DND-41 (cell line): ENCODE data around the gene HNRNPDL.

ENCODE experiments used
- ATAC-seq: fragments of 200-7000 bp; cut with Tn5 transposase; 3 replicates; pipeline ENCODE4 v1.9.1; 2021; ENCODE audit warnings: low read depth; ENCODE audit not compliant: insufficient read depth
- DNase-seq: peaks from one replicate; pipeline ENCODE4 v3.0.0-alpha.2; 2020
- H2AFZ ChIP-seq: 2 replicates; pipeline ENCODE4 v1.6.0; 2012; ENCODE audit warnings: low read depth, low read length
- H3K27ac ChIP-seq: 2 replicates; pipeline ENCODE4 v1.5.1; 2012; ENCODE audit warnings: low read length, inconsistent platforms
- H3K27me3 ChIP-seq: fragments of 200-600 bp; sonication (generic); 2 replicates; pipeline ENCODE4 v1.6.0; 2012; ENCODE audit warnings: low read length, mild to moderate bottlenecking, inconsistent platforms; ENCODE audit not compliant: insufficient read depth, poor library complexity
- H3K36me3 ChIP-seq: 2 replicates; pipeline ENCODE4 v1.5.1; 2012; ENCODE audit warnings: low read length, inconsistent platforms; ENCODE audit not compliant: insufficient read depth
- H3K4me1 ChIP-seq: 2 replicates; pipeline ENCODE4 v1.5.1; 2012; ENCODE audit warnings: mild to moderate bottlenecking, low read length; ENCODE audit not compliant: insufficient read depth
- H3K4me2 ChIP-seq: 2 replicates; pipeline ENCODE4 v1.6.0; 2012; ENCODE audit warnings: mild to moderate bottlenecking, moderate library complexity, low read length, inconsistent platforms; ENCODE audit not compliant: insufficient read depth
- H3K4me3 ChIP-seq, 2 experiments: fragments of 200-600 bp in 1 of 2; shearing (Covaris generic) in 1 of 2; 2 replicates each; pipeline ENCODE4 v1.5.1; 2012 to 2016; ENCODE audit warnings: inconsistent platforms in 2 of 2, low read length in 2 of 2, mild to moderate bottlenecking in 2 of 2, low read depth in 1 of 2, moderate library complexity in 1 of 2
- H3K79me2 ChIP-seq: 2 replicates; pipeline ENCODE4 v1.6.0; 2012; ENCODE audit warnings: low read length, inconsistent platforms; ENCODE audit not compliant: insufficient read depth
- H3K9ac ChIP-seq: 2 replicates; pipeline ENCODE4 v1.6.0; 2012; ENCODE audit warnings: low read depth, mild to moderate bottlenecking, inconsistent platforms, low read length, moderate library complexity
- H3K9me3 ChIP-seq: 2 replicates; pipeline ENCODE4 v1.5.1; 2012; ENCODE audit warnings: low read length, moderate library complexity, mild to moderate bottlenecking, inconsistent platforms; ENCODE audit not compliant: insufficient read depth, severe bottlenecking
- H4K20me1 ChIP-seq: 2 replicates; pipeline ENCODE4 v1.6.0; 2012; ENCODE audit warnings: low read length; ENCODE audit not compliant: insufficient read depth
- CTCF ChIP-seq: IDR thresholded peaks from 2 replicates; pipeline ENCODE4 v1.5.1; 2012; ENCODE audit warnings: borderline replicate concordance, low read length, moderate library complexity, mild to moderate bottlenecking; ENCODE audit not compliant: poor library complexity, severe bottlenecking; ENCODE audit errors: extremely low read depth
- EZH2 ChIP-seq: IDR thresholded peaks from 3 replicates; pipeline ENCODE4 v1.6.1; 2012; ENCODE audit warnings: borderline replicate concordance, low read depth, mild to moderate bottlenecking, moderate library complexity, low read length, inconsistent platforms; ENCODE audit not compliant: severe bottlenecking

The HNRNPDL gene

GRCh38 chr4:82428969-82429727 is 1.1 kb downstream of the HNRNPDL start:
- H3K4me2 ChIP-seq = peak overlapping the region; percentile 89
- H4K20me1 ChIP-seq = peaks cover 75% of the 10 kb centered on the region
- no peaks in the 10 kb centered on the region for H3K27me3 ChIP-seq
- DNase-seq (peak; percentile 95), ATAC-seq (peak; percentile 64)
- peaks cover 86% of the 10 kb centered on the region for H3K79me2 ChIP-seq
- peak overlapping the region; percentile 100 for H3K9ac ChIP-seq
- TF ChIP-seq CTCF (peak; percentile 88), EZH2 (no peak)
- H3K4me1 ChIP-seq = peaks cover 61% of the 10 kb centered on the region
- H2AFZ ChIP-seq = peak overlapping the region; percentile 81
- peak overlapping the region; percentile 99 for H3K27ac ChIP-seq
- H3K9me3 ChIP-seq = no peaks in the 10 kb centered on the region
- peak overlapping the region; percentile 93 to 98 for H3K4me3 ChIP-seq
- peaks cover 71% of the 10 kb centered on the region for H3K36me3 ChIP-seq

DNA sequence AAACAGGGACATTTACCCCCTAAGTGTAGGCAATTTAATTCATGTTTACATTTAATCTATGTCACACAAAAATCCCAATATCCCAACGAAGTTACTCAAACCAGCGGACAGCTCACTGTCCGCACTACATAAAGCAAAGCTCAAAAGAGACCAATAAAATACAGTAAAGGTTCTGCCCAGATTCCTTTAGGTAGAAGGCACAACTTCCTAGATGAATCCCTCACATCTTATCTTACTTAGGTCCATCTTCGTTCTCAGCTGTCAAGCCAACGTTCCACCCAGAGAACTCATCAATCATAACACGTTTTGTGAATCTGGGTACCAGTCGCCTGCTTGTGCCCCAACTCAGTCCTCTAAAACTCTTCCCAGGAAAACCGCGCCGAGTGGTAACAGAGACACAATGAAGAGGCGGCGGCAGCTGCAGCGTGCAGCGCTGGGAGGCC is 1.7 kb downstream of the HNRNPDL start:
- ATAC-seq = no peak
- peaks cover 75% of the 10 kb centered on the region for H4K20me1 ChIP-seq
- peak overlapping the region; percentile 100 for H3K9ac ChIP-seq
- no peak for DNase-seq
- no peaks in the 10 kb centered on the region for H3K27me3 ChIP-seq
- H3K36me3 ChIP-seq = peaks cover 71% of the 10 kb centered on the region
- peak overlapping the region; percentile 89 for H3K4me2 ChIP-seq
- H3K27ac ChIP-seq = peak overlapping the region; percentile 97
- TF ChIP-seq EZH2 = no peak
- no peak for TF ChIP-seq CTCF
- H3K9me3 ChIP-seq = no peaks in the 10 kb centered on the region
- H3K79me2 ChIP-seq = peaks cover 80% of the 10 kb centered on the region
- H3K4me1 ChIP-seq = peaks cover 55% of the 10 kb centered on the region
- no peak overlapping the region; the same call in 1 of the 2 replicates for H2AFZ ChIP-seq
- H3K4me3 ChIP-seq = peak overlapping the region; percentile 93 to 98

DNA sequence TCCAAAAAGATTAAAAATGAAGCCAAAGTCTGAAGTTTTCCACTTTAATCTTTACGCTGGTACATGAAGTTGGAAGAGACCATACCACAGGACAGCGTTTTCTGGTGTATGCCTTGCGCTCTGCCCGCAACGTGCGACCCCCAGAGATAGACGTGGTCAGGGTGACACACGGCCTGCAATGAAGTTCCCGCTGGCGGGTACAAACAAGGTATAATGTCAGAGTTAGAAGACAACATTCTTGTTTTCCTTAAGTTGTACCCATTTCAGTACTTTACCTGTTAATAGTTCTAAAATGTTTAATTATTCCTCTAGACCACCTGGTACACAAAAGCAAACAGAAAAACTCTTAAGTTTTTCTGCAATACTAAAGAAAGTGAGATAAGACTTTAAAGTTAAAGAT is 4.8 kb downstream of the HNRNPDL start:
- H3K4me2 ChIP-seq = peak overlapping the region; percentile 89; the same call in 1 of the 2 replicates
- H3K4me1 ChIP-seq = peaks cover 34% of the 10 kb centered on the region
- TF ChIP-seq CTCF (no peak), EZH2 (no peak)
- no peak overlapping the region for H3K27ac ChIP-seq
- H2AFZ ChIP-seq = no peak overlapping the region
- no peaks in the 10 kb centered on the region for H3K9me3 ChIP-seq
- DNase-seq (no peak), ATAC-seq (no peak)
- H3K36me3 ChIP-seq = peaks cover 65% of the 10 kb centered on the region
- H3K4me3 ChIP-seq = no peak overlapping the region; a peak in 1 of 4 replicates
- no peaks in the 10 kb centered on the region for H3K27me3 ChIP-seq
- H3K9ac ChIP-seq = no peak overlapping the region
- peaks cover 50% of the 10 kb centered on the region for H3K79me2 ChIP-seq
- H4K20me1 ChIP-seq = peaks cover 83% of the 10 kb centered on the region
